Skeletal muscle tissue (tissue), 4 donors: Measurements from ENCODE around the gene CIDEA. TPM values are rescaled to one million over a fixed set of nuclear protein-coding genes. Genes with fewer than 3 reads are reported as not detected.
A peak's percentile ranks its signal among the peaks of the same experiment; 100 is the strongest.
"Not testable (repeated sequence)": the region's sequence is repeated elsewhere in the genome, so short reads cannot be mapped to it uniquely, and the experiment has no call there.

Source experiments
- H3K27ac ChIP-seq: one replicate; pipeline ENCODE4 v1.7.0; 2013; ENCODE audit warnings: mild to moderate bottlenecking, low read depth, low read length, inconsistent platforms
- H3K27me3 ChIP-seq, 3 donors: one replicate each; pipeline ENCODE4 v1.7.0; 2013; ENCODE audit warnings: low read length in 3 of 3; ENCODE audit not compliant: control insufficient read depth in 3 of 3, insufficient read depth in 3 of 3
- H3K36me3 ChIP-seq, 3 donors: one replicate each; pipeline ENCODE4 v1.7.0; 2013; ENCODE audit warnings: low read length in 3 of 3; ENCODE audit not compliant: control insufficient read depth in 3 of 3, insufficient read depth in 3 of 3
- H3K4me1 ChIP-seq, 3 donors: one replicate each; pipeline ENCODE4 v1.7.0; 2013; ENCODE audit warnings: low read length in 3 of 3, mild to moderate bottlenecking in 3 of 3; ENCODE audit not compliant: control insufficient read depth in 3 of 3, insufficient read depth in 3 of 3
- H3K4me3 ChIP-seq, 3 donors: one replicate each; pipeline ENCODE4 v1.7.0; 2013; ENCODE audit warnings: low read length in 3 of 3
- H3K9ac ChIP-seq, 3 donors: one replicate each; pipeline ENCODE4 v1.7.0; 2013; ENCODE audit warnings: low read length in 3 of 3, mild to moderate bottlenecking in 3 of 3, moderate library complexity in 2 of 3, low read depth in 1 of 3
- H3K9me3 ChIP-seq, 3 donors: one replicate each; pipeline ENCODE4 v1.7.0; 2013; ENCODE audit warnings: low read length in 3 of 3; ENCODE audit not compliant: control insufficient read depth in 3 of 3
- total RNA-seq: library from RNA; depleted of rRNA; stranded (reverse); fragments of >200 nt; gene quantifications from one replicate; pipeline ENCODE4 v1.2.3, GENCODE V29; 2014
- donor health status: Osteomylitis.

CIDEA gene
- total RNA-seq, 1 donor from 2014 or later: 2.1 TPM

DNA sequence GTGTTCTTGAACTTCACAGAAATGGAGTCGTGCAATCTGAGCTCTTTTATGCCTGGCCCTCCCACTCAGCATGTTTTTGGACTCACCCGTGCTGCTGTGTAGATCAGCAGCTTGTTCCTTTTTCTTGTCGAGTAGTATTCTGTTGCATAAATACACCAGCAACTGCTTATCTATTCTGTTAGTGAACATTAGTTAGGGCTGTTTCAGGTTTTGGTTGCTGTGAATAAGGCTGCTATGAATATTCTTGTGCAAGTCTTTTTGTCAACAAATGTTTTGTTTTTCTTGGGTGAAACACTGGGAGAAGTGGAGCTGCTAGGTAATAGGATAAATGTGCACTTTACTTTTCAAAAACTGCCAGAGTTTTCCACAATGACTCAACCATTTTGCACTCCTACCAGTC, 15.3 kb upstream of the CIDEA start:
- Histone ChIP-seq H3K27me3 (peaks cover 0 to 12% (median 8%) of the 10 kb centered on the region in 3 donors), H3K27ac (no peak overlapping the region)

DNA sequence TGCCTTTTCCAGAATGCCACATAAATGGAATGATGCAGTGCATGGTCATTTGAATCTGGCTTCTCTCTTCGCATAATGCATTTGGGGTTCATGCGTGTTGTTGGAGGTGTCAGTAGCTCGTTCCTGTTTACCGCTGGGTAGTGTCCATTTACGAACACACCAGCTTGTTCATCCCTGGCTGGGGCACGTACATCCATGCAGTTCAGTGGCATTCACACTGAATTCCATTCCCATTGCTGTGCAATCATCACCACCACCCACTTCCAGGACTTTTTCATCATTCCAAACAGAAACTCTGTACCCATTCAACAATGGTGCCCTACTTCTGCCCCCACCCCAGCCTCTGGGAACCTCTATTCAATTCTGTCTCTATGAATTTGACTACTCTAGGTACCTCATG, 14.7 kb upstream of the CIDEA start:
- H3K9ac ChIP-seq: no peak overlapping the region
- H3K27ac ChIP-seq: no peak overlapping the region
- peaks cover 2 to 8% (median 5%) of the 10 kb centered on the region in 3 donors for H3K4me1 ChIP-seq
- peaks cover 0 to 12% (median 8%) of the 10 kb centered on the region in 3 donors for H3K27me3 ChIP-seq
- no peaks in the 10 kb centered on the region for H3K9me3 ChIP-seq
- no peaks in the 10 kb centered on the region for H3K36me3 ChIP-seq
- H3K4me3 ChIP-seq: no peak overlapping the region

More for the DNA sequence above, 15.3 kb upstream of the CIDEA start:
- H3K9ac ChIP-seq: no peak overlapping the region
- no peak overlapping the region for H3K4me3 ChIP-seq
- H3K9me3 ChIP-seq: no peaks in the 10 kb centered on the region
- H3K36me3 ChIP-seq: no peaks in the 10 kb centered on the region
- peaks cover 2 to 8% (median 5%) of the 10 kb centered on the region in 3 donors for H3K4me1 ChIP-seq

- Histone ChIP-seq H3K4me1 (no peaks in the 10 kb centered on the region), H3K4me3 (no peak overlapping the region), H3K27me3 (peaks cover 12 to 20% (median 18%) of the 10 kb centered on the region in 3 donors), H3K27ac (no peak overlapping the region), H3K9ac (no peak overlapping the region), H3K36me3 (no peaks in the 10 kb centered on the region), H3K9me3 (no peaks in the 10 kb centered on the region)
These were observed 11.4 kb upstream of the CIDEA start for GRCh38 chr18:12242658-12243260.

GRCh38 chr18:12243272-12243671, 10.9 kb upstream of the CIDEA start:
- H3K9me3 ChIP-seq, H3K27ac ChIP-seq, H3K36me3 ChIP-seq, H3K4me3 ChIP-seq, H3K4me1 ChIP-seq, H3K9ac ChIP-seq: not testable (repeated sequence)
- peaks cover 13 to 22% (median 22%) of the 10 kb centered on the region in 3 donors for H3K27me3 ChIP-seq

- peaks cover 21 to 35% (median 22%) of the 10 kb centered on the region in 3 donors for H3K27me3 ChIP-seq
- no peak overlapping the region for H3K4me3 ChIP-seq
- no peaks in the 10 kb centered on the region for H3K9me3 ChIP-seq
- H3K36me3 ChIP-seq: no peaks in the 10 kb centered on the region
- H3K27ac ChIP-seq: no peak overlapping the region
- H3K4me1 ChIP-seq: no peaks in the 10 kb centered on the region
- H3K9ac ChIP-seq: no peak overlapping the region
These were observed 8.4 kb upstream of the CIDEA start for GRCh38 chr18:12245793-12246135.

GRCh38 chr18:12246849-12247808, 7.0 kb upstream of the CIDEA start:
- peaks cover 28 to 46% (median 32%) of the 10 kb centered on the region in 3 donors for H3K27me3 ChIP-seq
- H3K27ac ChIP-seq: no peak overlapping the region
- H3K4me1 ChIP-seq: no peaks in the 10 kb centered on the region
- H3K4me3 ChIP-seq: peak overlapping the region in 1 of 3 donors; percentile 29
- H3K36me3 ChIP-seq: no peaks in the 10 kb centered on the region
- H3K9ac ChIP-seq: no peak overlapping the region
- H3K9me3 ChIP-seq: no peaks in the 10 kb centered on the region

GRCh38 chr18:12247946-12248345, 6.2 kb upstream of the CIDEA start:
- Histone ChIP-seq H3K4me3 (no peak overlapping the region), H3K9ac (no peak overlapping the region), H3K4me1 (no peaks in the 10 kb centered on the region), H3K9me3 (no peaks in the 10 kb centered on the region), H3K36me3 (no peaks in the 10 kb centered on the region), H3K27me3 (peaks cover 31 to 51% (median 38%) of the 10 kb centered on the region in 3 donors), H3K27ac (no peak overlapping the region)

GRCh38 chr18:12248926-12249720, 5.0 kb upstream of the CIDEA start:
- H3K9ac ChIP-seq: no peak overlapping the region
- H3K27ac ChIP-seq: no peak overlapping the region
- peaks cover 4 to 11% (median 8%) of the 10 kb centered on the region in 3 donors for H3K4me1 ChIP-seq
- no peak overlapping the region for H3K4me3 ChIP-seq
- H3K27me3 ChIP-seq: peaks cover 43 to 63% (median 49%) of the 10 kb centered on the region in 3 donors
- H3K9me3 ChIP-seq: no peaks in the 10 kb centered on the region
- H3K36me3 ChIP-seq: no peaks in the 10 kb centered on the region

DNA sequence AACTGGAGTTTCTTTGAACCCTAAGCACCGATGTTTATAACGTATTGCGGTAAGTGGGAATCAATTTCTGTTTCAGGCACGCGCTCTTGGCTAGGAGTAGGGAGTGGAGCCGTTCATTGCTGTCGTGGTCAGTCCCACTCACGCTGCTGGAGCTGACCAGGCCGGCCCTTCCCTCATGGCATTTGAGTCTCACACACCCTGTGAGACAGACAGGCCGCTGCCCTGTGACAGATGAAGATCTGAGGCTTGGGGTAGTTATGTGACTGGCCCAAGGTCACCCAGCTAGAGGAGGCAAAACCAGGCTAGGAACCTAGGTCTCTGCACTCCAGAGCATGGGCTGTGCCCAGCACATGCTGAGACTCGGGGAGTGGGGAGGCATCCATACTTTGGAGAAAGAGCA, 2.9 kb upstream of the CIDEA start:
- Histone ChIP-seq H3K27me3 (peaks cover 52 to 74% (median 56%) of the 10 kb centered on the region in 3 donors), H3K36me3 (no peaks in the 10 kb centered on the region), H3K27ac (no peak overlapping the region), H3K9me3 (no peaks in the 10 kb centered on the region), H3K4me1 (peaks cover 9 to 14% (median 12%) of the 10 kb centered on the region in 3 donors), H3K4me3 (no peak overlapping the region), H3K9ac (no peak overlapping the region)
